CD4-positive, alpha-beta T cell treated with Interleukin-6 for 4 hours (primary cell): ENCODE data around the gene OSBPL8.
A peak's percentile ranks its signal among the peaks of the same experiment; 100 is the strongest.

ENCODE experiments used
- DNase-seq: peaks from one replicate; pipeline ENCODE4 v3.0.0-alpha.2; 2020; ENCODE audit warnings: mixed read lengths

OSBPL8 gene

GRCh38 chr12:76559400-76560085 is at the start of gene OSBPL8:
Gene OSBPL8 (minus strand): TSS chr12:76559771. CDS start chr12:76487551, 72,220 bp downstream.
- DNase-seq = peak; percentile 96

- no peak for DNase-seq
These were observed 48.5 kb upstream of the OSBPL8 start for GRCh38 chr12:76608070-76608469.

GRCh38 chr12:76595056-76595455 is 35.5 kb upstream of the OSBPL8 start:
- no peak for DNase-seq

DNA sequence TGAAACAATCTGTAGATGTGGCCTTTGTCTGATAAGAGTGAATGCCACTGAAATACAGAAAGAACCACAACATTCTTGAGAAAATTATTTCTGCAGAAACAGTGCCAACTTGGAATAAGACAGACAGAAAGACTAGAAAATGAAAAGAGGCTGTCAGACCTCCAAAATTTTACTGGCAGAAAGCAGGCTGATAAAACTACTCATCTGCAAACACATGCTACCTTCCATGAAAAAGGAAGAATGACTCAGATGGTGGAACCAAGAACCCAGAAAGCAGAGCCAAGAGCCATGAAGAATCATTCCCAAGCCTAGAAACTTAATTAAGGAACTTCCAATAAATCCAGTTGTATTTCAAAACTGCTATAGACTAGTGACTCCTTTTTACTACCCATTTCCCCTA is 31.9 kb upstream of the OSBPL8 start:
- DNase-seq = no peak

GRCh38 chr12:76590131-76590530 is 30.6 kb upstream of the OSBPL8 start:
- no peak for DNase-seq

DNA sequence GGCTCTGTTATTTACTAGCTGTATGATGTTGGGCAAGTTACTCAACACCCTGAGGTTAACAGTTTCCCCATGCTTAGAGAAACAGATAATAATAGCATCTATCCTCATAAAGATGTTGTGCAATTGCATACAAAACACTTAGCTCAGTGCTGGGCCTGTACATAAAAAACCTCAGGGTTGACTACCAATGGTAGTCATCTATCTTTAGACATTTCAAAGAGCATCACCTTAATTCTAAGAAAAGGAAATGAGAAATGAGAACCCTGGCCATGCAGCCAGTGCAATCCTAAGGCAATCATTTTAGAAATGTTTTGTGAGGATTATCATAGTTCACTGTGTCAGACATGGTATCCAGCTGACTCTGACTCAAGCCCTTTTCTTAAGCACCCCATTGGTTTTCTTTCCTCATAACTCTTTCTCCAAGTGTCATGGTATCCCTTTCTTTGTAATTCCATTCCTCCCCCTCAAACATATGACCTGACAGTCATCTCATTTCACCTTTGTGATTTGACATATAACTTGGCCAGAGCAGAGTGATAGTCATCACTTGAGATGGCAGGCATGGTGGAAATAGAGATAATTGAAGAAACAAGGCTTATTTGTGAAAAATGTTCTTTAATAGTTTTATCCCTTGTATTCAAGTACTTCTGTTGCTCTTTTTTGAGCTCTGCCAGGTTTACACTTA is 29.5 kb upstream of the OSBPL8 start:
- no peak for DNase-seq

DNA sequence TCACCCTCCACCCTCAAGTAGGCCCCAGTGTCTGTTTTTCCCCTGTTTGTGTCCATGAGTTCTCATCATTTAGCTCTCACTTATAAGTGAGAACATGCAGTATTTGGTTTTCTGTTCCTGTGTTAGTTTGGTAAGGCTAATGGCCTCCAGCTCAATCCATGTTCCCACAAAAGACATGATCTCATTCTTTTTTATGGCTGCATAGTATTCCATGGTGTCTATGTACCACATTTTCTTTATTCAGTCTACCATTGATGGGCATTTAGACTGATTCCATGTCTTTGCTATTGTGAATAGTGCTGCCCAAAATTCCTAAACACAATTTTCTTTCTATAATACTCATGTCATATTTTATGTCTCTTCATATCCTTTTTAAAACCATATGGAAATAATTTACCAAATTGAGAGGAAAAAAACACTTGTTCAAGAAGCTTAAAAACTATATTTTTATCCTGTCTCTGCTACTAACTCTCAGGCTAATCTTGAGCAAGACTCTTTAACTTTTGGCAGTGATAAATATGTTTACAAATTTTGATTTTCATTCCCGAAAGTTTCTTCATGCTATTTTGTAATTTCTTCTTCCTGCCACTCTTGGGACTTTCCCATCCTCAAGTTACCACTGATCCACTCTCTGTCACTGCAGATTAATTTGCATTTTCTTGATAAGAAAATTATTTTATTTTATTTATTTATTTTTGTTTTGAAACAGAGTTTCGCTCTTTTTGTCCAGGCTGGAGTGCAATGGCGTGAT is 28.0 kb upstream of the OSBPL8 start:
- no peak for DNase-seq

DNA sequence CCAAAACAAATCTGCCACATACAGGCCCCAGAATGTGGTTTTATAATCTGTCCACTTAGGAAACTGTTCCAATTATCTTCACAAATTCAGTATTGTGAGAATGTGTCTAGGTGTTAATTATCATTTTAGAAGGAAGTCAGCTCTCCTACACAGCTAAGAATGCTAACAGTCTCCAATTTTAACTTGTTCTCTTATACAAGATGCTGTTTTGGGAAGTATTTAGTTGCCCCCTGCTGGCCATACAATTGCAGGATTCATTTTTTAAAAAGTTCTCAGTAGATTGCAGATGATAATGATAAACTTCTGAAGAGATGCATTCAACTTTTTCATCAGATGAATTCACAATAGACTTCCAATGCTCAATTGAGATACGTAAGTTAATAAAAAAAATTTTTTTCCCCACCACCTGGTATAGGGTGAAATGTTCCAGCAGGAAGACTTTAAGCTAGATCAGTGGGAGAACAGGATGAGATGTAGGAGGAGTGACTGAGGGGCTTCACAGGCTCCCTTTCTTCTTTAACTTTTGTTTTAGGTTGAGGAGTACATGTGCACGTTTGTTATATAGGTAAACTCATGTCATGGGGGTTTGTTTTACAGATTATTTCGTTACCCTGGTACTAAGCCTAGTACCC is 27.3 kb upstream of the OSBPL8 start:
- peak; percentile 64 for DNase-seq

DNA sequence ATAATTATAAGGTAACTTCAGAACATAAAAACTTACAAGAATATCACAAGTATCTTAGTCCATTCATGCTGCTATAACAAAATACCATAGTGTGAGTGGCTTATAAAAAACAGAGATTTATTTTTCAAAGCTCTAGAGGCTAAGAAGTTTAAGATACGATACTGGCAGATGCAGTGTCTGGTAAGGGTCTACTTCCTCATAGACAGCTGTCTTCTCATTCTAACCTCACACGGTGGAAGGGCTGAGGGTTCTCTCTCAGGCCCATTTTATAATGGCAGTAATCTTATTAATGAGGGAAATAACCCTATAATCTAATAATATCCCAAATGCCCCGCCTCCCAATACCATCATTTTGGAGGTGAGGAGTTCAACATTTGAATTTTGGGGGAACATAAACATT is 23.7 kb upstream of the OSBPL8 start:
- DNase-seq = no peak

DNA sequence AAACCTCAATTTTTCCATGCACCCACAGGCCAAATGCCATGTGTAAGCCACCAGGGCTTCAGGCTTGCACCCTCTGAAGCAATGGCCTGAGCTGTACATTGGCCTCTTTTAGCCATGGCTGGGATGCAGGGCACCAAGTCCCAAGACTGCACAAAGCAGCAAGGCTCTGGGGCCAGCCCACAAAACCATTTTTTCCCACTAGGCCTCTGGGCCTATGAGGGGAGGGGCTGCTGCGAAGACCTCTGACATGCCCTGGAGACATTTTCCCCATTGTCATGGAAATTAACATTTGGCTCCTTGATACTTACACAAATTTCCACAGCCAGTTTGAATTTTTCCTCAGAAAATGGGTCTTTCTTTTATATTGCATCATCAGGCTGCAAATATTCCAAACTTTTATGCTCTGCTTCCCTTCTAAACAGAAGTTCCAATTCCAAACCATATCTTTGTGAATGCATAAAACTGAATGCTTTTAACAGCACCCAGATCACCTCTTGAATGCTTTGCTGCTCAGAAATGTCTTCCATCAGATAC is 14.3 kb upstream of the OSBPL8 start:
- DNase-seq = no peak

- DNase-seq = no peak
These were observed 11.7 kb upstream of the OSBPL8 start for GRCh38 chr12:76571256-76571655.

DNA sequence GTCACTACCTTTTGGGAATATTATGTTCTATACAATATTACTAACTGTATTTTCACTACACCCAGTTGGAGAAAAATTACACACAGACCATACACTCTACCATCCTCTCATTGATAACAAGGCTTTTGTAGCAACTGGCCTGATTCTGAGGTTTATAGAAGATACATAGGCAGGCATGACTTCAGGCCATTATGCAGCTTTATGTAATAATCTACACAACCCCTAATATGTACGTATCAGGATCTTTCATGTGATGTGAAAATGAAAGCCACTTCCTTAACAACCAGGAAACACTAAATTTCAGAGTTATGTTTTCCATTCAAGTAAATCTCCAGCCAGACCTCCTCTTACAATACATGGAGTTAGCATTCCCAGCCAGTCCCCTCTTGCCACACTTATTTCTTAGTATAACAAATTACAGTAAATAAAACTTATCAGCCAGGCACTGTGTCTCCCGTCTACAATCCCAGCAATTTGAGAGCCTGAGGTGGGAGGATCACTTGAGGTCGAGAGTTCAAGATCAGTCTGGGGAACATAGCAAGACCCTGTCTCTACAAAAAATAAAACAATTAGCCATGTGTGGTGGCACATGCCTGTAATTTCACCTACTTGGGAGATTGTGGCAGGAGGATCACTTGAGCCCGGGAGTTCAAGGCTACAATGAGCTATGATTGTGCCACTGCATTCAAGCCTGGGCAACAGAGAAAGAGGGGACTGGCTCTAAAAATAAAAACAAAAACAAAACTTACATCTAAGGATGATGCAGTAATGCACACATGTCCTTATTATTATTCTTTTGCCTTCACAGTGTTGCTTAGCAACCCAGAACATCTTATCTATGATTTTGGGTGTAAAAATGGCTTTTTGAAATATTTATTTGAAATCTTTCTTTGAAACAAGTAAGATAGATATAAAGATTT is 10.4 kb upstream of the OSBPL8 start:
- no peak for DNase-seq

DNA sequence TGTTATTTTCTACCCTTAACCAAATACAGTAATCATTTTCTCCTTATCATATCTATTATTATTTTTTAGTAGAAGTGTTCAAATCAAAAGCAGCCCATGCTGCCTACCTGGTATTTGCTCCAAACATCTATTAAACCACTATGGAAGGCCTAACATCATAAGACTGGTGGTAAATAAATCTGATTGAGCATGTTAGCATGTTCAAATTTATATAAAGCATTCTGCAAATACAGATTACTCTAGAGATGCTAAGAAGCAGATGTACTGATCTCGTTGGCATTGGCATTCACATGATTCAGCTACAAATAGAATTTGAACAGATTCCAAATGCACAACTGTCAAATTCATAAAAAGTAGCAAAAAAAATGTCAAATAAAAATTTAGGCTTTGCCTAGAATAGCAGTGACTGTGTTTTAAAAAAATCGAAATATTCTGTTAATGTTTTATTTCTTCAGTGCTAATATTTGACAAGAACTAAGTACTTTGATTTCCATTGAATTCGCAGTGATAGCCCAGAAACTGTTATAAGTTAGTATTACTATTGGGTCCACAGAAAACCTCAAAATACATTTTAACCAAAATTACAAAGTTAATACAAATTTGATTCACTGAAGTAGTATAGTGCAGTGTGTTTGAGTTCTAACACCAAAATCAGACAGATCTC is 9.4 kb upstream of the OSBPL8 start:
- DNase-seq = no peak

DNA sequence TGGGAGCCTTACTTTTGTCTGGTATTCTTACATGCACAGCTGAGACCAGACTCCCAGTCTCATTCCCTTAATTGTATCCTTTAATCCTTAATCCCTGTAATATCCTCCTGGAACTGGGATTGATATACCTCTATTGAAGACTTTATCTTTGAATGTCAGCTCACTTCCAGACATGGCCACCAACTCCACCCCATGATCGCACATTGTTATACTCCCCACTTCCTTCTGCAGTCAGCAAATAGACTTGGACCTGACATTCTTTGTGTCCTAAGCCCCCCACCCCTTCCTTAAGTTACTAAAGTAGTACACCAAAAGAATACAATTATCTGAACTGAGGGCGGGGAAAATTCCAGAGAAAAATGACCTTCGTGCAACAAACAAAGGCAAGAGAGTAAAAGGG is 8.6 kb upstream of the OSBPL8 start:
- DNase-seq = no peak

DNA sequence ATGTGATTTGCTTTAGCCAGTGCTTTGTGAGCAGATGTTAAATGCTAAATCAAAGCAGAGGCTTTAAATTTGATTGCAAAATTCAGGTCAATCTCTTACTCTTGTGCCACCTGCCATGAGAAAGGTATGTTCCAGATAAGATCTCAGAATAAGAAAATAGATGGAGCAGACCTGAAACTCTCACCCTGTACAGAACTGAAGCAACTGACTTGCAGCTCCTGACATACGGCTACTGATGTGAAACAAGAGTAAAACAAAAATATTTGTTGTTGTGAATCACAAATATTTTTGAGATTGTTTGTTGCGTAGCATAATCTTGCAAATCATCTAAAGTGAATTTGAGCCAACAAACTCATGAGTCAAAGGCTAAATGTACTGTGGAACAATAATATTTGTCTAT is 3.5 kb upstream of the OSBPL8 start:
- no peak for DNase-seq

DNA sequence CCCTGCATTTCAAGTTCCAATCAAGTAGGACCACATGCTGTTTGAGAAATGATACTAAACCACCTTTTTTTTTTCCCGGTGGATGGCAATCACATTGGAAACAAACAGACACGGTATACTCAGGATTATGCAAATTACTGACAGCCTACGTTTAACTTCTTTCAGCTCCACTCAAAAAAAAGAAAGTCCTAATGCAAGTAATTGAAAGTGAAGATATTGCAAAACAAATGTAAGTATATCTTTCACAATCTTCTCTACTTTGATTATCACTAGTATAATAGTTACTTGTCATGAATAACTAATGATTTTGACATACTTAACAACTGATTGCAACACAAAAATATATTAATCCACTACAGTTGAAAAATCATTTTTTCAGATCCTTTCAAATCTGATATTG is 2.6 kb upstream of the OSBPL8 start:
- no peak for DNase-seq

GRCh38 chr12:76560086-76560491 is 518 bp upstream of the OSBPL8 start:
- no peak for DNase-seq

DNA sequence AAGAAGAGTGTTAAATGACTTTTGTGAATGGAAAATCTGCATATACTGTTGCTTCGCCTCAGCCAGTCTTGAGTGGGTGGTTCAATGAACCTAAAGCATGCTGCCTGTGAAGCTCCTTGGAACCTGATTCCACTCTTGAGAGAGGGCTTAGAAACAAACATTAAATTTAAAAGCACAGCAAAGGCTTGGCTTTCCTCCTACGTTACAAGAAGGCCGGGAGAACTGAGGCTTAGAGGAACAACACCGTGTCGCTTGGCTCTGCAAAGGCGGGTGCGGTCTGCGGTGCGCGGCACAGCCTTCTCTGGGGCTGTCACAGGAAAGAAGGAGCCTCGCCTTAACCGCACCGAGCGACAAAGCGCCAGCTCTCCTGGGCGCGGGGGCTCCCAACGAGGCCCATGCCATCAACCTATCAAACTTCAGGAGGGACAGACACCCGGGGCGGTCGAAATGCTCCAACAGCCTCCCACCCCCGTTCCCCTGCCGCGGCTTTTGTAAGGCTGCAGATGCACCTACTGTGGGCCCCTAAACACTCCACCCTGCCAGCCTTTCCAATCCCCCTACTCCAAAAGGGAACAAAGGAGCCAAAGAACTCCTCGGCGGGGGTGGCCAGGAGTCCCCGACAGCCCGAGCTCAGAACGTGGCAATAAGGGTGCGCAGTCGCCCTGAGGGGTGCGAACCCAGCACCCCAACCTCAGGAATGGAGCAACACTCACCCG is 729 bp downstream of the OSBPL8 start:
- DNase-seq = peak; percentile 85

DNA sequence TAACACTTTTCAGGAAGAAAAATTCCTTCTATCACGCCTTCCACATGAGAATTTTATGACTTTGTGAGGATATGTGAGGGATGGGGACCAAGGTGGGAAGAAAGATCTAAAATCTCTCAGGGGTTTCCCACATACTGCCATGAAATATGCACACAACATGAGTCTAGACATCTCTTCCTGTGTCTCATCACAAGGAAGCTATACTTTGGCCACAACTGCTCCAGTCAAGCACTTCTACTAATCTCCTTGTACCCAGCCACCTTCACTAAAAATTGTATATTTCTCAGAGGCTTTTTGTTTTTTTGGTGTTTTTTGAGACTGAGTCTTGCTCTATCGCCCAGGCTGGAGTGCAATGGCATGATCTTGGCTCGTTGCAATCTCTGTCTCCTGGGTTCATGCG is 3.2 kb downstream of the OSBPL8 start:
- peak; percentile 22 for DNase-seq

- DNase-seq = no peak
These were observed 3.8 kb downstream of the OSBPL8 start for GRCh38 chr12:76555797-76556196.

DNA sequence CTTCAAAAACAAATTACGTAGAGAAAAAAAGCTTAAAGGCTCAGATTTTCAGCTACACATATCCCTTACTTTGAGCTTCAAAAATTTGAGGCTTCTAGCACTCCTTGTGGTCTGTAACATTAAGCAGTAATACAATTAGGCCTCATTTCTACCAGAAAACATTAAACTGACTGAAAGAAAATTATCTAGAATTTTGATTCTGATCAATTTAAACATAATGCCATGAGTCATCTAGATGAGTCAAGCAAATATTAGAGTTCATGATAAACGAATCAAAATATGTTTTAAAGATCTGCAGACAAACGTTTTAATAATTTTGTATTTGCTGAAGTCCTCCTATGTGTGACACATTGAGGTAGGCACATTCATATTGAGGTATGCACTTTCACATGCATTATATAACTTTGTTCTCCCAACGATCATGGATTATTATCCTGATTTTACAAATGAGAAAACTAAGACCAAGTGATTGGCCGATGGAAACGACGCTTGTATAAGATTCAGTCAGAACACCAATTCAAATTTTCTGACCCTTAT is 4.3 kb downstream of the OSBPL8 start:
- no peak for DNase-seq
